ENCODE results near the gene YPEL3. TPM values are rescaled to one million over a fixed set of nuclear protein-coding genes. Genes with fewer than 3 reads are reported as not detected.

Gene YPEL3
- total and polyA plus RNA-seq, 7 donors = 57.6 to 126 (median 106) TPM

DNA sequence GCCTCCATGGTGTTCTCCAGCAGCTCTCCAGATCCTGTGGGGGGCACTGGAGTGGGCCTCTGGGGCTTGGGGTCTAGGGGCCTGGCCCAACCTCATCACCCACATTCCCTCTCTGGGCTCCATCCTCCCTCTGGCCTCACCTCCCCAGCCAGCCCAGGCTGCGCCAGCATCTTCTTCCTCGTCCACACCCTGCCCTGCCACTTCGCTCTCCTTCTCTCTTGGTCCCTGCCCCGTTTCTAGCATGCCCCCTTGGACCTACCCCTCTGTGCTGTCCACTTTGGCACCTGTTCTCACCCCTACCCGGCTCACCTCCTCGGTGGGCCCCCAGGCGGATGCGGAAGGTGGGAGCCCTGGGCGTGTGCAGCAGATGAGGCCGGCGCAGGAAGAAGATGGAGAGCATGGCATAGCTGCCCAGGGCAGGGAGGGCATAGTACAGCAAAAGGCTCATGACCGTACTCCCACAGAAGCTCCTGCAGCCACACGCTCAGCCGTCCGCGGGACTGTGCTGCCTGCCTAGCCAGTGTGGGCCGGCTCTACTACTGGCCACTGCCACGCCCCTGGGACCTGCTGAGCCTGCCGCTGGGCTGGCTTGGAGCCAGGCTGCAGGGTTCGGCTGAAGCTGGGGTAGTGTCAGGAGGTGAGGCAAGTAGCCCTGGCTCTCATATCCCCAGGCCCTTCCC is 17.2 kb upstream of the YPEL3 start, which contains the start of gene GDPD3:
GDPD3 (minus strand) TSS at position 507 of the 680 bp plus-strand sequence; CDS start at position 448, 59 bp downstream.
- 23 to 72% methylated on average over 20 of the region's 20 CpGs for WGBS, 2 donors
- Histone ChIP-seq H3K9me3 (no peaks in the 10 kb centered on the region), H3K4me3 (no peak within 1 kb of the TSS), H3K27me3 (no peaks in the 10 kb centered on the region), H3K4me1 (no peaks in the 10 kb centered on the region), H3K36me3 (peaks cover 27 to 84% (median 38%) of the 10 kb centered on the region in 4 donors), H3K27ac (peak within 1 kb of the TSS in 1 of 4 donors; percentile 3)
- DNase-seq = no peak
- intact Hi-C loops (cut with DNase I) = no loop called here
- TF ChIP-seq, protein P1, sequence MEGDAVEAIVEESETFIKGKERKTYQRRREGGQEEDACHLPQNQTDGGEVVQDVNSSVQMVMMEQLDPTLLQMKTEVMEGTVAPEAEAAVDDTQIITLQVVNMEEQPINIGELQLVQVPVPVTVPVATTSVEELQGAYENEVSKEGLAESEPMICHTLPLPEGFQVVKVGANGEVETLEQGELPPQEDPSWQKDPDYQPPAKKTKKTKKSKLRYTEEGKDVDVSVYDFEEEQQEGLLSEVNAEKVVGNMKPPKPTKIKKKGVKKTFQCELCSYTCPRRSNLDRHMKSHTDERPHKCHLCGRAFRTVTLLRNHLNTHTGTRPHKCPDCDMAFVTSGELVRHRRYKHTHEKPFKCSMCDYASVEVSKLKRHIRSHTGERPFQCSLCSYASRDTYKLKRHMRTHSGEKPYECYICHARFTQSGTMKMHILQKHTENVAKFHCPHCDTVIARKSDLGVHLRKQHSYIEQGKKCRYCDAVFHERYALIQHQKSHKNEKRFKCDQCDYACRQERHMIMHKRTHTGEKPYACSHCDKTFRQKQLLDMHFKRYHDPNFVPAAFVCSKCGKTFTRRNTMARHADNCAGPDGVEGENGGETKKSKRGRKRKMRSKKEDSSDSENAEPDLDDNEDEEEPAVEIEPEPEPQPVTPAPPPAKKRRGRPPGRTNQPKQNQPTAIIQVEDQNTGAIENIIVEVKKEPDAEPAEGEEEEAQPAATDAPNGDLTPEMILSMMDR (IDR thresholded peaks at IDR 0.05) = no peak
- TF ChIP-seq EP300 (IDR thresholded peaks at IDR 0.05) (no peak), POLR2AphosphoS5 (IDR thresholded peaks at IDR 0.05) (no peak)

DNA sequence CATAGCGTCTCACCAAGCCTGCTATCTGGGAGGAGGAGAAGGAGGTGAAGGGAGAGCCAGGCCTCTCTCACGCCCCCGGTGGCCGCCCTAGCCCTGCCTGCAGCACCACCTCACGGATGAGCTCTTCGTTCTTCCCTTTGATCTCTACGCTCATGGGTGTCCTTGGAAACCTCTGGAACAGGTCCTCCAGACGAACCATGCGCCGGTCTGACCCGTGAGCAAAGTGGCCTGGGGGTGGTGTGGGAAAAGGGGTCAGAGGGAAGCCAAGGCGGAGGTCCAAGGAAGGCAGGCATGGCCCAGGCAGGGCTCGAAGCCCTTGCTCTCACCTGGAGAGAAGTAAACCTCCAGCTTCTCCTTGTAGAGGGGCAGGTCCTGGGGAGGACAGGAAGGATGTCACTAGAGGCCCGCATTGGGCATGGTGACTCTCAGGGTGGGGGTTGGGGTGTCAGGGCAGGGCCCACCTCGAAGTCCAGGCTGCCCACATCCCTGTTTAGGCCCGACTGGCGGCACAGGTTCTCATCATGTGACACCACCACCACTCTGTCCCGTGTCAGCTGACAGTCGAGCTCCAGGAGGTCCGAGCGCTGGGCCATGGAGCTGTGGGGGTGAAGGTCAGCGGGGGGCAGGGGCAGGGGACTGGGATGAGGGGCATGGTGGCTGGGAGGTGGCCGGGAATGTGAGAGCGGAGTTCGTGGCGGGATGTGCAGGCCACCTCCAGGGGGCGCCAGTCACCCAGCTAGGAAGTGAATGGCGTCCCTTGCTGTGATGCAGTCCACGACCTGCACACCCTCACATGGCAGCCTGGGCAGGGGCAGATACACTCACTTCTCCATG is 16.4 kb upstream of the YPEL3 start:
- DNase-seq = peak; percentile 81
- H3K27ac ChIP-seq = no peak overlapping the region
- H3K36me3 ChIP-seq = peaks cover 19 to 84% (median 34%) of the 10 kb centered on the region in 4 donors
- TF ChIP-seq POLR2AphosphoS5 (IDR thresholded peaks at IDR 0.05) (no peak), POLR2A (IDR thresholded peaks at IDR 0.05) (no peak), EP300 (IDR thresholded peaks at IDR 0.05) (no peak)
- TF ChIP-seq, protein P1 (IDR thresholded peaks at IDR 0.05) = peak; percentile 29 to 68 (median 63)
- 76 to 82% methylated on average over 29 of the region's 29 CpGs for WGBS, 2 donors
- H3K9me3 ChIP-seq = no peaks in the 10 kb centered on the region
- H3K4me1 ChIP-seq = no peaks in the 10 kb centered on the region
- no peak overlapping the region for H3K4me3 ChIP-seq
- intact Hi-C loops (cut with DNase I) = no loop called here
- no peaks in the 10 kb centered on the region for H3K27me3 ChIP-seq

DNA sequence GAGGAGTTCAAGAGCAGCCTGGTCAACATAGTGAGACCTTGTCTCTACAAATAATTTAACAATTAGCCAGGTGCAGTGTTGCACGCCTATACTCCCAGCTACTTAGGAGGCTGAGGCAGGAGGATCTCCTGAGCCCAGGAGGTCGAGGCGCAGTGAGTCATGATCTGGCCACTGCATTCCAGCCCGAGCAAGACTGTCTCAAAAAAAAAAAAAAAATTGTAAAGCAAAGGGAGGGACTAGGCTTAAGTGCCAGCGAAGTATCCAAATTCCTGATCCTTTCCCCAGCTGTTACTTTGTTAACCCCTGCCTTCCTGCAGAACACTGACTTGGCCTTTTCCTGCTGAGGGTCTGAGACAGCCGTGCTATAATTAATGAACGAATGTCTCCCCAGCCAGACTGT is 14.6 kb upstream of the YPEL3 start:
- Histone ChIP-seq H3K9me3 (no peaks in the 10 kb centered on the region), H3K27ac (no peak overlapping the region), H3K36me3 (peaks cover 5 to 73% (median 20%) of the 10 kb centered on the region in 4 donors), H3K4me3 (no peak overlapping the region), H3K4me1 (no peaks in the 10 kb centered on the region), H3K27me3 (no peaks in the 10 kb centered on the region)
- TF ChIP-seq EP300 (IDR thresholded peaks at IDR 0.05) (no peak), POLR2AphosphoS5 (IDR thresholded peaks at IDR 0.05) (no peak), POLR2A (IDR thresholded peaks at IDR 0.05) (no peak)
- TF ChIP-seq, protein P1 (IDR thresholded peaks at IDR 0.05) = no peak
- DNase-seq = no peak
- intact Hi-C loops (cut with DNase I) = no loop called here
- 75 to 80% methylated on average over 7 of the region's 7 CpGs for WGBS, 2 donors

DNA sequence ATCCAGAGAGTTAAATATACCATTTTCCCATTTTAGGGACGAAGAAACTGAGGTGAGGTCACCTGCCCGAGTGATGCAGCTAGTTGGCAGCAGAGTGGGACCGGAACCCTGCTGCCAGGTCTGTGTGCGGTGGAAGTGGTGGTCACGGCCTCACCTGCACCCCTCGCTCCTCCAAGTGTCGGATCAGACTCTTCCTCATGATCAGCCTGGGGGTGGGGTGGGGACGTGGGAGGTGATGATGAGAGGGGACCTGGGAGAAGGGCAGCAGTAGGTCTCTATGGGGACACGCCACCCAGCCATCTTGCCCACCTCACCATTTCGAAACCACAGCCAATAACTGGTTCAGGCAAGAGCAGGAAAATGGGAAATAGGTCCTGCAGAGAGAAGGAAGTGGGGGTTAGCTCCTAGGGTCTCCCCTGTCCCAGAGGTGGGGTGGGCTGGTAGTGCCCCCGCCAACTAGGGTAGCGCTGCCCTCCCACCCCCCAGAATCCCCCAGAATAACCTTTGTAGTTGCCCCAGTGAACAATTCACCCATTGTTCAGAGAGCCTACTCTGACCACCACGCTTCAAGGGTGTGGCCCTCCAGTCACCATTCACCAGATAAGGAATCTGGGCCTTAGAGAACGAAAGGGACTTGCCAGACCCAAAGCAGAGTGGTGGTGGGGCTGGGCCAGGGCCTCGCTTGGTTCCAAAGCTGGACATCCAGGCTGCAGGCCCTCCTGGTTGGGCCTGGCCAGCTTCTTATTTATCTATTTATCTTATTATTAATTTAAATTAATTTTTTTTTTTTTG is 12.2 kb upstream of the YPEL3 start:
- H3K27me3 ChIP-seq = no peaks in the 10 kb centered on the region
- 75 to 87% methylated on average over 15 of the region's 15 CpGs for WGBS, 2 donors
- H3K4me1 ChIP-seq = no peaks in the 10 kb centered on the region
- no peak overlapping the region for H3K4me3 ChIP-seq
- H3K27ac ChIP-seq = no peak overlapping the region
- DNase-seq = no peak
- no peaks in the 10 kb centered on the region for H3K9me3 ChIP-seq
- TF ChIP-seq POLR2A (IDR thresholded peaks at IDR 0.05) = no peak
- TF ChIP-seq, protein P1 (IDR thresholded peaks at IDR 0.05) = no peak
- no peak for TF ChIP-seq POLR2AphosphoS5 (IDR thresholded peaks at IDR 0.05)
- no peak for TF ChIP-seq EP300 (IDR thresholded peaks at IDR 0.05)
- intact Hi-C loops (cut with DNase I) = no loop called here
- peaks cover 0 to 66% (median 19%) of the 10 kb centered on the region in 4 donors for H3K36me3 ChIP-seq

Data from sigmoid colon (tissue), 7 donors.